Measurements from ENCODE around the gene RBM44. TPM values are rescaled to one million over a fixed set of nuclear protein-coding genes. Genes with fewer than 3 reads are reported as not detected.

Gene RBM44
- total and polyA plus RNA-seq, 2 donors (not counting 1 experiment from before 2014, with no cell fraction given): 0.17 to 0.34 TPM

DNA sequence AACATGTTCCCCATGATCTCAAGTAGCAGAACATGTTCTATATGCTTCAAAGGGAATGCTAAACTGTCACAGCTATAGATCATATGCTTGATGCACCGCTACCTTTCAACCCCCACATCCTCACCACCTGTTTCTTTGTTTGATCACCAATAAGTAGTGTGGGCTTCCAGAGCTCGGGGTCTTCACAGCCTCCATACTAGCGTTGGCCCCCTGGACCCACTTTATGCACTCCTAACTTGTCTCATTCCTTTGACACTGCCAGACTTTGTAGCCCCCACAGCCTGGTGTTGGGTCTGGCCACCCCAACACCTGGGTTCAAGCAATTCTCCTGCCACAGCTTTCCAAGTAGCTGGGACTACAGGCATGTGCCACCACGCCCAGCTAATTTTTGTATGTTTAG, 11.6 kb upstream of the RBM44 start:
- Histone ChIP-seq H3K4me2 (ENCODE audit: extremely low read depth, insufficient read depth, low read length) (no peak overlapping the region), H3K9me3 (ENCODE audit: control insufficient read depth, insufficient read depth, low read depth, low read length) (no peaks in the 10 kb centered on the region), H3K79me2 (ENCODE audit: control insufficient read depth, insufficient read depth, low read length) (no peaks in the 10 kb centered on the region), H2AFZ (ENCODE audit: low read length) (no peak overlapping the region), H3K27me3 (ENCODE audit: control insufficient read depth, insufficient read depth, low read length) (no peaks in the 10 kb centered on the region), H4K20me1 (ENCODE audit: control insufficient read depth, extremely low read depth, insufficient read depth, low read length) (no peaks in the 10 kb centered on the region), H3K9ac (ENCODE audit: insufficient read depth, low read length) (no peak overlapping the region), H3K4me3 (replicated peaks in 1 of 4; ENCODE audit: control extremely low read depth in 1 of 4, insufficient read depth in 1 of 4, low read depth in 3 of 4, low read length in 4 of 4) (no peak overlapping the region), H3K27ac (ENCODE audit: insufficient read depth, low read length) (no peak overlapping the region), H3K36me3 (ENCODE audit: control insufficient read depth, insufficient read depth, low read length) (no peaks in the 10 kb centered on the region), H3K4me1 (ENCODE audit: control insufficient read depth, extremely low read depth, insufficient read depth, low read length) (peaks cover 2% of the 10 kb centered on the region)
- TF ChIP-seq, protein P1, sequence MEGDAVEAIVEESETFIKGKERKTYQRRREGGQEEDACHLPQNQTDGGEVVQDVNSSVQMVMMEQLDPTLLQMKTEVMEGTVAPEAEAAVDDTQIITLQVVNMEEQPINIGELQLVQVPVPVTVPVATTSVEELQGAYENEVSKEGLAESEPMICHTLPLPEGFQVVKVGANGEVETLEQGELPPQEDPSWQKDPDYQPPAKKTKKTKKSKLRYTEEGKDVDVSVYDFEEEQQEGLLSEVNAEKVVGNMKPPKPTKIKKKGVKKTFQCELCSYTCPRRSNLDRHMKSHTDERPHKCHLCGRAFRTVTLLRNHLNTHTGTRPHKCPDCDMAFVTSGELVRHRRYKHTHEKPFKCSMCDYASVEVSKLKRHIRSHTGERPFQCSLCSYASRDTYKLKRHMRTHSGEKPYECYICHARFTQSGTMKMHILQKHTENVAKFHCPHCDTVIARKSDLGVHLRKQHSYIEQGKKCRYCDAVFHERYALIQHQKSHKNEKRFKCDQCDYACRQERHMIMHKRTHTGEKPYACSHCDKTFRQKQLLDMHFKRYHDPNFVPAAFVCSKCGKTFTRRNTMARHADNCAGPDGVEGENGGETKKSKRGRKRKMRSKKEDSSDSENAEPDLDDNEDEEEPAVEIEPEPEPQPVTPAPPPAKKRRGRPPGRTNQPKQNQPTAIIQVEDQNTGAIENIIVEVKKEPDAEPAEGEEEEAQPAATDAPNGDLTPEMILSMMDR (conservative IDR thresholded peaks at IDR 0.05 in 1 of 2, IDR thresholded peaks at IDR 0.05 in 1 of 2; ENCODE audit: low read depth in 1 of 2, low read length in 2 of 2): no peak
- TF ChIP-seq EZH2 (IDR thresholded peaks at IDR 0.05; ENCODE audit: low read length, missing control alignments): no peak
- no peak for DNase-seq (ENCODE audit: low read depth in 2 of 2)

DNA sequence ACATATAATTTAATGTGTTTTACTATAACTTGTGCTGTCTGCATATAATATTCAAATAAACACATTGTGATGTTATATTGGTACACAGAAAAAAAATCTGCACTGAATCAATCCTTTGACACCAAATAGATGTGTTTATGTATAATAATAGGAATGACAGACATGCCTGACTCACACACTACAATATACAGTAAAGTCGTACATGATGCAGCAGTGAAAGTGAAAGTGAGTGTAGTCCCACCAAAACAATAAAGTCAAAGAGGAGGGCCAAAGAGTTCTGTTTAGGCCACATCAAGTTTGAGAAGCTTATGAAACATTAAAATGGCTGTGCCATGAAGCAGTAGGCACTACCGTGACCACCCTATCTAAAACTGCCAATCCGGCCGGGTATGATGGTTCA, 8.2 kb upstream of the RBM44 start:
- Histone ChIP-seq H3K4me2 (ENCODE audit: extremely low read depth, insufficient read depth, low read length) (peak overlapping the region; percentile 54), H3K4me1 (ENCODE audit: control insufficient read depth, extremely low read depth, insufficient read depth, low read length) (peaks cover 2% of the 10 kb centered on the region)
- no peak for TF ChIP-seq EZH2 (IDR thresholded peaks at IDR 0.05; ENCODE audit: low read length, missing control alignments)
- TF ChIP-seq, protein P1 (conservative IDR thresholded peaks at IDR 0.05 in 1 of 2, IDR thresholded peaks at IDR 0.05 in 1 of 2; ENCODE audit: low read depth in 1 of 2, low read length in 2 of 2): no peak

DNA sequence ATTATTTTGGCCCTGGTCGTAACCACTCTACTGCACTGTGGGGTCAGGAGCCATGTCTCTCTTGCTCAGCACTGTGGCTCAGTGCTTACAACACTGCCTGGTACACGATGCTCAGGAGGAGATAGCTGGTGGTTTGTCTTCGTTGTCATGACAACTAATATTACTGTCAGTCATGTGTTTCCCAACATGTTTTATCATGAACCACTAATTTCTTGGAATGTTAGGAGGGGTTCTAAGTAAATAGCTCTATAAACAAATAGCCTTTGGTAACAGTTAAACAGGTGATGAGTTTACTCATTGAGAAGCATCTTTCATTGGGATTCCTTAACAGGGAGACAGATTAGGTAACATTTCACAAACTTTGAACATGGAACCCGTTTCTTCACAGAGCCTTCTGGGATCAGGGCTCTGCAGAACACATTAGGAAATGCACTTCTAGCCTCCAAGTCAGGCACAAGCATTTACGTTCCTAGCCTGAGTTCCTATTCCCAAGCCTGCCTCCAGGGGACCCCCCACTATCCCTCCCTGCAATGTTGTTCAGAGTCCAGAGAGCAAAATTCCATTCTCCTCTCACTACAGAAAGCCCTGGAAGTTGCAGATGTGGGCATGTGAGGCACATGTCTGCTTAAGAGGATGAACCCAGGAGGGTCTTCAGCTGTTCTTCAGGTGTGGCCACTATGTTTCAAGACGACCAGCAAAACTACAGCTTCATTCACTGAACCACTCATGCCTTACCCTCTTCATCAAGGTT, 6.4 kb upstream of the RBM44 start:
- Histone ChIP-seq H3K9ac (ENCODE audit: insufficient read depth, low read length) (no peak overlapping the region), H3K36me3 (ENCODE audit: control insufficient read depth, insufficient read depth, low read length) (no peaks in the 10 kb centered on the region), H3K4me2 (ENCODE audit: extremely low read depth, insufficient read depth, low read length) (no peak overlapping the region), H3K27ac (ENCODE audit: insufficient read depth, low read length) (no peak overlapping the region), H4K20me1 (ENCODE audit: control insufficient read depth, extremely low read depth, insufficient read depth, low read length) (no peaks in the 10 kb centered on the region), H3K4me1 (ENCODE audit: control insufficient read depth, extremely low read depth, insufficient read depth, low read length) (peaks cover 2% of the 10 kb centered on the region), H3K79me2 (ENCODE audit: control insufficient read depth, insufficient read depth, low read length) (no peaks in the 10 kb centered on the region), H3K27me3 (ENCODE audit: control insufficient read depth, insufficient read depth, low read length) (no peaks in the 10 kb centered on the region), H3K4me3 (replicated peaks in 1 of 4; ENCODE audit: control extremely low read depth in 1 of 4, insufficient read depth in 1 of 4, low read depth in 3 of 4, low read length in 4 of 4) (no peak overlapping the region), H3K9me3 (ENCODE audit: control insufficient read depth, insufficient read depth, low read depth, low read length) (no peaks in the 10 kb centered on the region), H2AFZ (ENCODE audit: low read length) (no peak overlapping the region)
- DNase-seq (ENCODE audit: low read depth in 2 of 2): no peak
- TF ChIP-seq, protein P1 (conservative IDR thresholded peaks at IDR 0.05 in 1 of 2, IDR thresholded peaks at IDR 0.05 in 1 of 2; ENCODE audit: low read depth in 1 of 2, low read length in 2 of 2): peak; percentile 4 to 22
- TF ChIP-seq EZH2 (IDR thresholded peaks at IDR 0.05; ENCODE audit: low read length, missing control alignments): no peak

More for the DNA sequence above, 8.2 kb upstream of the RBM44 start:
- peak; percentile 27 to 53 for DNase-seq (ENCODE audit: low read depth in 2 of 2)
- Histone ChIP-seq H2AFZ (ENCODE audit: low read length) (no peak overlapping the region), H3K36me3 (ENCODE audit: control insufficient read depth, insufficient read depth, low read length) (no peaks in the 10 kb centered on the region), H3K27ac (ENCODE audit: insufficient read depth, low read length) (no peak overlapping the region), H3K79me2 (ENCODE audit: control insufficient read depth, insufficient read depth, low read length) (no peaks in the 10 kb centered on the region), H4K20me1 (ENCODE audit: control insufficient read depth, extremely low read depth, insufficient read depth, low read length) (no peaks in the 10 kb centered on the region), H3K27me3 (ENCODE audit: control insufficient read depth, insufficient read depth, low read length) (no peaks in the 10 kb centered on the region), H3K9me3 (ENCODE audit: control insufficient read depth, insufficient read depth, low read depth, low read length) (no peaks in the 10 kb centered on the region), H3K9ac (ENCODE audit: insufficient read depth, low read length) (no peak overlapping the region), H3K4me3 (replicated peaks in 1 of 4; ENCODE audit: control extremely low read depth in 1 of 4, insufficient read depth in 1 of 4, low read depth in 3 of 4, low read length in 4 of 4) (no peak overlapping the region)

All from fibroblast of lung (primary cell).